Measurements from ENCODE around the gene RABGAP1.

The RABGAP1 gene

GRCh38 chr9:122944960-122945888, 4.4 kb downstream of the RABGAP1 start:
- DNase-seq: no peak

GRCh38 chr9:122946461-122947005, 5.7 kb downstream of the RABGAP1 start:
- DNase-seq: no peak

- DNase-seq: no peak
These were observed 7.5 kb downstream of the RABGAP1 start for GRCh38 chr9:122948313-122948712.

- no peak for DNase-seq
These were observed 8.9 kb downstream of the RABGAP1 start for GRCh38 chr9:122949696-122950095.

GRCh38 chr9:122950263-122950662, 9.4 kb downstream of the RABGAP1 start:
- DNase-seq: no peak

- no peak for DNase-seq
These were observed 10.2 kb downstream of the RABGAP1 start for GRCh38 chr9:122951056-122951455.

GRCh38 chr9:122954253-122954691, 13.5 kb downstream of the RABGAP1 start:
- DNase-seq: no peak

- DNase-seq: no peak
These were observed 15.1 kb downstream of the RABGAP1 start for GRCh38 chr9:122955961-122956360.

GRCh38 chr9:122961139-122961538, 20.3 kb downstream of the RABGAP1 start:
- DNase-seq: no peak

GRCh38 chr9:122975196-122975595, 34.4 kb downstream of the RABGAP1 start:
- no peak for DNase-seq

- DNase-seq: no peak
These were observed 37.8 kb downstream of the RABGAP1 start for GRCh38 chr9:122978601-122979000.

GRCh38 chr9:122986010-122986409, 45.2 kb downstream of the RABGAP1 start:
- DNase-seq: no peak

- no peak for DNase-seq
These were observed 47.3 kb downstream of the RABGAP1 start for GRCh38 chr9:122988141-122988540.

- no peak for DNase-seq
These were observed 48.3 kb downstream of the RABGAP1 start for GRCh38 chr9:122988920-122989621.

- no peak for DNase-seq
These were observed 50.6 kb downstream of the RABGAP1 start for GRCh38 chr9:122991370-122991830.

GRCh38 chr9:122996586-122996985, 55.8 kb downstream of the RABGAP1 start:
- no peak for DNase-seq

- no peak for DNase-seq
These were observed 57.6 kb downstream of the RABGAP1 start for GRCh38 chr9:122998448-122998847.

- no peak for DNase-seq
These were observed 59.7 kb downstream of the RABGAP1 start for GRCh38 chr9:123000371-123001068.

GRCh38 chr9:123002754-123003153, 61.9 kb downstream of the RABGAP1 start:
- DNase-seq: no peak

GRCh38 chr9:123003466-123003865, 62.6 kb downstream of the RABGAP1 start:
- DNase-seq: no peak

- DNase-seq: no peak
These were observed 65.1 kb downstream of the RABGAP1 start for GRCh38 chr9:123005964-123006363.

GRCh38 chr9:123007269-123007668, 66.4 kb downstream of the RABGAP1 start:
- no peak for DNase-seq

- no peak for DNase-seq
These were observed 68.1 kb downstream of the RABGAP1 start for GRCh38 chr9:123008909-123009308.

Data from NCI-H2227 treated with DMSO at 0.1 percent for 48 hours (cell line).